Measurements from ENCODE around the gene CWC22. TPM values are rescaled to one million over a fixed set of nuclear protein-coding genes. Genes with fewer than 3 reads are reported as not detected.
"Not testable (repeated sequence)": the region's sequence is repeated elsewhere in the genome, so short reads cannot be mapped to it uniquely, and the experiment has no call there.

Gene CWC22
- total and polyA plus RNA-seq, 2 of the 8 experiments (the other 6 are each of a cell fraction or from before 2014, with no cell fraction given), result 3.7 to 34.0 TPM

GRCh38 chr2:180005465-180005864 lies 1.6 kb downstream of the CWC22 start:
- H4K91ac ChIP-seq (replicated peaks; ENCODE audit: insufficient read length, low read length); H4K8ac ChIP-seq (ENCODE audit: extremely low read depth, insufficient read depth, low read length); H3K4ac ChIP-seq (replicated peaks; ENCODE audit: insufficient read length, low read depth, low read length); FAIRE-seq; H2AFZ ChIP-seq (ENCODE audit: low read length); H2AK5ac ChIP-seq (ENCODE audit: low read depth, low read length); H4K20me1 ChIP-seq (replicated peaks in 1 of 2; ENCODE audit: control insufficient read depth in 1 of 2, insufficient read depth in 2 of 2, low read length in 2 of 2); H2BK5ac ChIP-seq (ENCODE audit: low read depth, low read length); H3K27me3 ChIP-seq (replicated peaks in 1 of 4; ENCODE audit: control insufficient read depth in 3 of 4, extremely low read depth in 1 of 4, insufficient read depth in 3 of 4, low read length in 3 of 4); H3K14ac ChIP-seq (ENCODE audit: insufficient read length); H3K36me3 ChIP-seq (ENCODE audit: control insufficient read depth in 2 of 4, insufficient read depth in 4 of 4, low read length in 3 of 4); H3K18ac ChIP-seq (ENCODE audit: extremely low read depth, low read length); H4K5ac ChIP-seq (ENCODE audit: insufficient read length, low read depth, low read length); H3K9ac ChIP-seq (replicated peaks in 1 of 4; ENCODE audit: extremely low read depth in 1 of 4, low read depth in 3 of 4, low read length in 3 of 4); H2BK15ac ChIP-seq (ENCODE audit: low read length); H3K23ac ChIP-seq (ENCODE audit: insufficient read length); H3K56ac ChIP-seq (replicated peaks; ENCODE audit: insufficient read length, low read depth, low read length); DNase-seq (ENCODE audit: low read depth in 1 of 2, low spot score in 2 of 2); H3K4me1 ChIP-seq (replicated peaks in 1 of 4; ENCODE audit: control insufficient read depth in 3 of 4, insufficient read depth in 4 of 4, low read length in 3 of 4); H3K79me1 ChIP-seq (ENCODE audit: low read depth, low read length); H3K23me2 ChIP-seq (ENCODE audit: low read depth, low read length); H2BK20ac ChIP-seq (ENCODE audit: low read length); H3K9me3 ChIP-seq (ENCODE audit: insufficient read depth in 2 of 2, low read depth in 1 of 2, low read length in 1 of 2); H3K27ac ChIP-seq (ENCODE audit: low read depth, low read length); H2BK120ac ChIP-seq (replicated peaks; ENCODE audit: low read depth, low read length); H2BK12ac ChIP-seq (ENCODE audit: low read depth, low read length): not testable (repeated sequence)
- WGBS, 2 experiments (ENCODE audit: extremely low coverage in 1 of 2, insufficient coverage in 1 of 2, insufficient read length in 1 of 2, insufficient replicate concordance in 2 of 2, low coverage in 1 of 2, low lambda C conversion rate in 2 of 2, missing lambda C conversion rate in 1 of 2), result 97% methylated on average over 7 of the region's 7 CpGs; no CpG with 5 or more reads in 1 of the 2 experiments
- H3K79me2 ChIP-seq (ENCODE audit: control insufficient read depth in 1 of 2, insufficient read depth in 2 of 2, low read length in 2 of 2), result peaks cover 4 to 63% of the 10 kb centered on the region in 2 experiments; a peak in 3 of 4 replicates
- POLR2A ChIA-PET (ENCODE audit: partially characterized antibody), result interaction anchor here (1.4 kb wide), 1 partner anchor 9 kb away, joined by 5 read pairs; no protein-coding TSS in a partner anchor
- peak overlapping the region; percentile 68 to 78; a peak in 3 of 4 replicates for H3K4me2 ChIP-seq (ENCODE audit: insufficient read depth in 1 of 2, low read depth in 2 of 2, low read length in 2 of 2)
- CTCF ChIA-PET (ENCODE audit: partially characterized antibody), result interaction anchor here (0.6 to 0.9 kb wide), 2 partner anchors 65 to 72 kb away, joined by 3 to 4 read pairs; no protein-coding TSS in a partner anchor
- peak overlapping the region in 1 of 4 experiments; percentile 99; a peak in 2 of 8 replicates for H3K4me3 ChIP-seq (ENCODE audit: extremely low read depth in 1 of 4, insufficient read depth in 2 of 4, low read depth in 3 of 4, low read length in 4 of 4)

All from H1 (cell line).